Small intestine (tissue), 7 donors: ENCODE measurements around the gene SPATC1L. TPM values are rescaled to one million over a fixed set of nuclear protein-coding genes. Genes with fewer than 3 reads are reported as not detected.
A peak's percentile ranks its signal among the peaks of the same experiment; 100 is the strongest.

Experiments
- DNase-seq, 2 donors: peaks; one replicate each; pipeline versions ENCODE4 v3.0.0 to v3.0.0-alpha.2; 2013
- FAIRE-seq: peaks from 2 replicates; lab custom pipeline; 2012; peaks lifted over from hg19 to GRCh38; lab: Jason Lieb, UNC
- H3K27ac ChIP-seq, 3 donors: one replicate each; pipeline ENCODE4 v1.5.1; 2013; ENCODE audit warnings: low read length in 2 of 3, mild to moderate bottlenecking in 2 of 3, control low read depth in 1 of 3, inconsistent platforms in 1 of 3, low read depth in 1 of 3, moderate library complexity in 1 of 3
- H3K27me3 ChIP-seq, 3 donors: one replicate each; pipeline ENCODE4 v1.6.1; 2013; ENCODE audit warnings: low read length in 3 of 3, inconsistent platforms in 1 of 3; ENCODE audit not compliant: control insufficient read depth in 3 of 3, insufficient read depth in 3 of 3
- H3K36me3 ChIP-seq, 3 donors: one replicate each; pipeline ENCODE4 v1.6.1; 2013; ENCODE audit warnings: low read length in 3 of 3, inconsistent platforms in 1 of 3, low read depth in 1 of 3, mild to moderate bottlenecking in 1 of 3, moderate library complexity in 1 of 3; ENCODE audit not compliant: control insufficient read depth in 3 of 3, insufficient read depth in 2 of 3
- H3K4me1 ChIP-seq, 3 donors: one replicate each; pipeline ENCODE4 v1.6.1; 2013; ENCODE audit warnings: low read length in 2 of 3, inconsistent platforms in 1 of 3, low read depth in 1 of 3, mild to moderate bottlenecking in 1 of 3, moderate library complexity in 1 of 3; ENCODE audit not compliant: control insufficient read depth in 3 of 3, insufficient read depth in 2 of 3
- H3K4me3 ChIP-seq, 3 donors: one replicate each; pipeline ENCODE4 v1.5.1; 2013; ENCODE audit warnings: low read length in 3 of 3, control low read depth in 1 of 3, inconsistent platforms in 1 of 3, low read depth in 1 of 3, mild to moderate bottlenecking in 1 of 3, moderate library complexity in 1 of 3
- H3K9me3 ChIP-seq, 2 donors: one replicate each; pipeline ENCODE4 v1.6.1; 2013; ENCODE audit warnings: low read depth in 1 of 2, low read length in 1 of 2; ENCODE audit not compliant: control insufficient read depth in 2 of 2, insufficient read depth in 1 of 2
- WGBS, 3 donors: extraction: QIAGEN DNeasy Blood & Tissue Kit; methylation state at CpG; one replicate each; pipeline ENCODE4 v1.1.7; 2013; 5-methylcytosine and 5-hydroxymethylcytosine counted together
- polyA plus RNA-seq, 4 donors: library from polyadenylated mRNA; stranded (reverse) in 3 of 4; unstranded in 1 of 4; fragments of 200-250 nt in 3 of 4; fragments of 120-200 nt in 1 of 4; gene quantifications; one replicate each; pipeline versions ENCODE4 v1.2.1 to v1.2.3, GENCODE V29; 2013
- donor health status: healthy with polysubstance abuse.
- donor health status: control.
- donor health status: control.
- donor health status: Bipolar disorder and iron deficiency.
- donor health status: healthy.

Gene SPATC1L
- polyA plus RNA-seq, 4 donors, result 2.9 to 12.6 (median 8.2) TPM

DNA sequence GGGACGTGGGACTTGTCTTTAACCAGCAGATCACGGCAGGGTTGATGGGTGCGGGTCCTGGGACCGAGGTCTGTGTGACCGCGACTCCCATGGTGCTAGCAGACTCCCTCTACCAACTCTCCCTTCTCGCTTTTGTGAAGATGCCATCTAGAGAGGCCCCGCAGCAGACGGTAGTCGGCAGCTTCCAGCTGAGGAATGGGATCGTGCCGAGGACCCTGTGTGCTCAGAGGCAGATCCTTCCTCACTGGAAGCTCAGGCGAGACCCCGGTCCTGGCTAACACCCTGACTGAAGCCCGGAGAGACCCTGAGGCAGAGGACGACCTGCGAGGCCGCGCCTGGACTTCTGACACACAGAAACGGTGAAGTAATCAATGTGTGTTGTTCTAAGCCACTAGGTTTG is 12.5 kb upstream of the SPATC1L start:
- Histone ChIP-seq H3K36me3 (peaks cover 1 to 37% (median 8%) of the 10 kb centered on the region in 3 donors), H3K27me3 (no peaks in the 10 kb centered on the region), H3K4me1 (no peaks in the 10 kb centered on the region), H3K9me3 (no peaks in the 10 kb centered on the region), H3K27ac (no peak overlapping the region), H3K4me3 (no peak overlapping the region)
- WGBS, 3 donors, result 74 to 87% (median 77%) methylated on average over 20 of the region's 20 CpGs
- peak in 1 of 2 donors; percentile 57 for DNase-seq
- no peak for FAIRE-seq

DNA sequence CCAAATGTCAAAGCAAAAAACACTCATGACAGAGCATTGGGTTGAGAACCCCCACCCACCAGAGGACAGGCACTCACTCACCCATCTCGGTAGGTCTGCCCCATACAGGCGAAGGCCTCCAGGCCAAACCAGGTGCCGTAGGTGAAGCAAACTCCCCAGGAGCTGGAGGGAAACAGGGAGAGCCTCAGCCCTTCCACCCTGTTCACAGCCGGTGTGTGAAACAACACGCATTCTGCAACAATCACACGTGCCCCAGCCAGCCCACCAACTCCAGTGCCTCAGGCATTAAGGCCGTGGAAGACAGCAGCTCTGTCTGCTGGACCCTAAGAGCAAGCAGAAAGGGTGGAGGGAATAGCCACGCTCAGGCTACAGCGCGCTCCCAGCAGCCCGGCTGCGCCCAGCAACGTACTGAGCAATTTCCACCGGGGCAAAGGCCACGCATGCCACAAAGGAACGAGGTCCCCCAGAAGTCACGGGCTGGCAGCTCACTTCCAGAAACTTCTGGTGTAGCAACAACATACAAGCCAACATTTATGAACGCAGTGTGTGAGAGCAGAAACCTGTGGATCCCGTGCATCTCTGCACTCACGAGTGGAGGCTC is 11.4 kb upstream of the SPATC1L start:
- no peak overlapping the region for H3K27ac ChIP-seq
- DNase-seq (no peak), FAIRE-seq (no peak)
- H3K4me3 ChIP-seq, result no peak overlapping the region
- WGBS, 3 donors, result 89 to 91% (median 91%) methylated on average over 20 of the region's 20 CpGs
- H3K27me3 ChIP-seq, result no peaks in the 10 kb centered on the region
- peaks cover 1 to 46% (median 10%) of the 10 kb centered on the region in 3 donors for H3K36me3 ChIP-seq
- no peaks in the 10 kb centered on the region for H3K4me1 ChIP-seq
- no peaks in the 10 kb centered on the region for H3K9me3 ChIP-seq

DNA sequence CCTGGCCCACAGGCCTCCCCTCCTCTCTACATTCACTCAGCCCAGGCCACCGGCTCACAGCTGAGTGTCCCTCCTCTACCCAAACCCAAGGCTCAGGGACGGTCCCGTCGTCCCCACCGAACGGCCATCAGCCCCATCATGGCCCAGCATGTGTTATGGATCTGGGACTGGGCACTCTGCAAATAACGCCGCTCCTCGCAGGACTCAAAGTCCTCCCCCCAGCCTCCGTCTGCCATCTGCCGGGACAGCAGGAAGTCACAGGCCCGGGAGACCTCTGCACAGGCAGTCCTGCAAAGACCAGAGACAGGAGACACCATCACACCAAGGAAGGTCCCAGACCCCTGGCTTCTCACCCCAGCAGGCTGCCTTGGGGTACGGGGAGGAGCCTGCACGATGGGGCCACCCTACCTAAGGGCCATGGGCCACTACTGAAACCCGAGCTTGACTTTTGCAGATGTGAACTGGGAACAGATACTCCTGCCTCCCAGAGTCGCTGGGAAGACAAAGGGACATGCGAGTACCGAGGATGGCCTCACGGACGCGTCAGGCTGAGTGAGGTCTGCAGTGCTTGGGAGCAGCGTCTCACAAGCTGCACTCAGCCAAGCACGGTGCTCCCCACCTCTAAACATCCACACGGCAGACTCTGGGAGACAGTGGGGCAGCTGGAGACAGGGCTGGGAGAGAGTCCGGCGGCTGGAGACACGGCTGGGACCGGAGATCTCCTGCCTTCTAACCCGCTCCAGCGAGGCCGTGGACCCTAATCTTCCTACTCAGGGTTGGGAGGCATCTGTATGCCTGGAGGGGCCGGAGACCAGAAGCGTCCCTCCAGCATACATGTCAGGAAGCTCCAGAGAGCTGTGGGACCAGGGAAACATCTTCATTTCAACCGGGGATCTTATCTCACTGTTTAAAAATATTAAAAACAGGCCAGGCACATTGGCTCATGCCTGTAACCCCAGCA is 10.4 kb upstream of the SPATC1L start:
- no peaks in the 10 kb centered on the region for H3K9me3 ChIP-seq
- no peak overlapping the region for H3K27ac ChIP-seq
- DNase-seq, result no peak
- H3K36me3 ChIP-seq, result peaks cover 1 to 50% (median 10%) of the 10 kb centered on the region in 3 donors
- H3K4me3 ChIP-seq, result no peak overlapping the region
- no peak for FAIRE-seq
- no peaks in the 10 kb centered on the region for H3K4me1 ChIP-seq
- H3K27me3 ChIP-seq, result no peaks in the 10 kb centered on the region
- 92 to 97% (median 93%) methylated on average over 34 of the region's 34 CpGs for WGBS, 3 donors

DNA sequence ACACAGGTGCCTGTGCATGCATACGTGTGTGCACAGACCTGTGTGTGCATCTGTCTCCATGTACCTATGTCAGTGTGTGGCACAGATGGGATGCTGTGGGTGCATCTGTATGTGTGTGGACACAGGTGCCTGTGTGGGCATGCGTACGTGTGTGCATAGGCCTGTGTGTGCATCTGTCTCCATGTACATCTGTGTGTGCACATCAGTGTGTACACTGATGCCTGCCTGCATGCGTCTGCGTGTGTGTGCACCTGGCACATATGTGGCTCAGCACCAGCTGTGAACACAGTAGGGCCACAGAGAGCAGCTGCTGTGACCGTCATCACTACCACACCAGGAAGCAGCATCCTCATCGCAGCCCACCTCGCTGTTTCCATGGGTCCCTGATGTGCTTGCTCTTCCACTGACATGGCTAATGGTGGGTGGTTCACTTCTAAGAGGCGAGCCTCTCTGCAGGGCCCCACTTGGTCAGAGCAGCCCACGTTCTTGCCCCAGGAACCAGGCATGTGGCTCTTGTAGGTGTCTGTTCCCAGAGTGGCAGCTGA is 9.6 kb upstream of the SPATC1L start:
- WGBS, 3 donors, result 96 to 97% (median 97%) methylated on average over 10 of the region's 10 CpGs
- DNase-seq (no peak), FAIRE-seq (no peak)
- H3K36me3 ChIP-seq, result peaks cover 1 to 53% (median 7%) of the 10 kb centered on the region in 3 donors
- no peaks in the 10 kb centered on the region for H3K27me3 ChIP-seq
- peaks cover 0 to 5% (median 0%) of the 10 kb centered on the region in 3 donors for H3K4me1 ChIP-seq
- no peaks in the 10 kb centered on the region for H3K9me3 ChIP-seq
- no peak overlapping the region for H3K27ac ChIP-seq
- H3K4me3 ChIP-seq, result no peak overlapping the region

DNA sequence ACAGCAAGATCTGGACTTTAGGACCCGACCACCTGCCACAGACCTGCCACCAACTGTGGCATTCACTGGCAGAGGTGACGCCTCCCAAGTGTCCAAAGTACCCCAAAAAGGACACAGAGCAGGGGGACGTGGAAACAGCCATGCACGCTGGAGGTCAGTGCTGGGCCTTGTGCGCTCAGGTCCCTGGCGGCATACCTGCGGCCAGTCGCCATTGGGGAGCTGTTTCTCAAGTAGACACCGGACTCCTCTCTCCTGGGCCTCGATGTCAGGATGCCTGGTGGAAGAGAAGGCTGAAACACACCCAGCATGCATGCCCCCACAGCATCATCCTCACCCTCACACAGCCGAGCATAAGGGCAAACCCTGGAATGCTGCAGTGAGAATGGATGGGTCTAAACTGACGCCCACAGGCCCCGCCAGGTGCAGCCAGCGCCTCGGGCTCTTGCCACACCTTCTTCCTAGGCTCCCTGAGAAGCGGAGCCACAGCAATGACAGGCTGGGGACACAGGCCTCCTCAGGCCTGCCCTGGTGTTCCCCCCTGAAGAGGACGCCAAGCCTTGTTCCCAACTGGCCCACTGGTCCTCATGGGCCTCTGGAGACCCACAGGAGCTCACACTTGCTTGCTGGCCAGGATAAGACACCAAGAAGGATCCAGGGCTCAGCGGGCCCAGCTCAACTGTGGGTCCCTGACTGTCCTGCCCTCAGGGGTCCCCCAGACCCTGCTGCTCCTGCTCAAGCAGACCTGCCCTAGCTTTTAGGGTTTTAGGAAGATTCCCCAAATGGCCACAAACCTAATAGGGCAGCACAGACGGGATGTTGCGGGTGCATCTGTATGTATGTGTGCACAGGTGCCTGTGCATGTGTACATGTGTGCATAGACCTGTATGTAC is 7.7 kb upstream of the SPATC1L start:
- Histone ChIP-seq H3K4me1 (peaks cover 0 to 6% (median 0%) of the 10 kb centered on the region in 3 donors), H3K36me3 (peaks cover 1 to 51% (median 7%) of the 10 kb centered on the region in 3 donors), H3K27ac (no peak overlapping the region), H3K4me3 (no peak overlapping the region), H3K27me3 (no peaks in the 10 kb centered on the region), H3K9me3 (no peaks in the 10 kb centered on the region)
- FAIRE-seq (no peak), DNase-seq (no peak)
- WGBS, 3 donors, result 93 to 94% (median 93%) methylated on average over 17 to 20 of the region's 20 CpGs

DNA sequence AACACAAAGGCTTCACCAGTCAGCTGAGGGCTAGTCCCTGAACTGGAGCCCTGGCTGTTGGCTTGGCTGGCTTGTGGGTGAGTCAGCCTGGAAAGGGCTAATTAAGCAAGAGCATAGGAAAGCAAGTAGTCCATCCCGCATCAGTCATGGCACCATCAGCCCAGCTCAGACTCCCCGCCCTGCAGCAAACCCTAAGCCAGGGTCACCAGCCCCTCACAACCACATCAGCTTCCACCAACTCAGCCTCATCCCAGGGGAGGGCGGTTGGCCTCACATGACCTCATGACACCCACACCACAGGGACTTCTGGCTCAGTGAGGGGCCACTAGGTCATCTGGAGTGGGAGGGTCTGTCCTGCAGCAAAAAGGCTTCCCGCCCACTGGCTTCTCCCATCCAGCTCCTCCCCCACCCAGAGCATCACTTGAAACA is 7.0 kb upstream of the SPATC1L start:
- FAIRE-seq, result no peak
- no peak for DNase-seq
- Histone ChIP-seq H3K4me3 (no peak overlapping the region), H3K9me3 (no peaks in the 10 kb centered on the region), H3K4me1 (peaks cover 0 to 6% (median 0%) of the 10 kb centered on the region in 3 donors), H3K27ac (no peak overlapping the region), H3K27me3 (no peaks in the 10 kb centered on the region), H3K36me3 (peaks cover 1 to 47% (median 7%) of the 10 kb centered on the region in 3 donors)
- WGBS, 3 donors, result 87 to 97% (median 96%) methylated on average over 4 of the region's 4 CpGs

DNA sequence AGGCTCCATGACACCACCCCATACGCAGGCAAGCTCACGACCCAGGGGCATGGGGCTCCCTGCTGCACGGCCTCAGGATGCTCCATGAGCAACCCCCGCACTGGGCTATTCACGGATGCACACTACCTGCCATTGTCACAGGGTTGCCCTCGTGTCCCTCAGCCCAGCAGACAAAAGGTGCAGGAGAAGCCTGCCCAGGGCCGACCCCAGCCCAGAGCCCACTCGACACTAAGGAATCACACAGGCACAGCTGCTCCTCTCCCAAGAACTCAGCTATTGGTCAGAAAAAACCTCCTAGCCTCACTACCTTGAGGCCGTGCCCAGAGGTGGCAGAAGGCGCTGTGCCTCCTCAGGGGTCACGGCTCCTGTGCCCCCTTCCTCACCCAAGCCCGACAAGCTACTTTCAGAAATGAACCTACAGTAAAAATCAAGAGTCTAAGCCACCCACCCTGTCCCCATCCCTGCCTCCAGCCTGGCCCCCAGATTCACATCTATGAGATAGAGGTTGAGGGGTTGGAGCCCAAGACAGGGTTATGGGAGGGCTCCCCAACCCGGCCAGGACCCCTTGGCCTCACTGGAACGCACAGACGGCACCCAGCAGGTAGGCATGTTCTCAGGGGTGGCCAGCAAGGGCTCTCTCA is 6.4 kb upstream of the SPATC1L start:
- Histone ChIP-seq H3K4me3 (no peak overlapping the region), H3K4me1 (peaks cover 0 to 6% (median 0%) of the 10 kb centered on the region in 3 donors), H3K27ac (no peak overlapping the region), H3K36me3 (peaks cover 1 to 42% (median 7%) of the 10 kb centered on the region in 3 donors), H3K27me3 (no peaks in the 10 kb centered on the region), H3K9me3 (no peaks in the 10 kb centered on the region)
- no peak for DNase-seq
- FAIRE-seq, result no peak
- WGBS, 3 donors, result 93 to 96% (median 95%) methylated on average over 15 of the region's 15 CpGs
